WTC11 (cell line): Measurements from ENCODE around the gene UQCR11. TPM values are rescaled to one million over a fixed set of nuclear protein-coding genes. Genes with fewer than 3 reads are reported as not detected.

Experiments used
- ATAC-seq: fragments of 200-7000 bp; cut with Tn5 transposase; 2 replicates; pipeline ENCODE4 v1.10.0; 2021; ENCODE audit warnings: mild to moderate bottlenecking, moderate library complexity
- CTCF ChIA-PET: fragments of 300-600 bp; sonication (Branson Sonifier 250); formaldehyde crosslinking; loops from one replicate; lab custom pipeline; 2021; ENCODE audit warnings: antibody characterized with exemption; lab: Charles Lee
- POLR2A ChIA-PET: fragments of 350-600 bp; sonication (Branson Sonifier 250); formaldehyde crosslinking; loops from one replicate; lab custom pipeline; 2021; ENCODE audit warnings: antibody characterized with exemption; lab: Charles Lee
- DNase-seq: peaks from one replicate; pipeline ENCODE4 v3.0.0; 2021; ENCODE audit warnings: low spot score
- H3K27ac Mint-ChIP-seq: 2 replicates; pipeline ENCODE4 v1.8.0; 2021; ENCODE audit warnings: mixed read lengths
- H3K27me3 Mint-ChIP-seq: 2 replicates; pipeline ENCODE4 v1.8.0; 2021; ENCODE audit warnings: low read depth, mild to moderate bottlenecking, moderate library complexity, mixed read lengths
- H3K36me3 Mint-ChIP-seq: 2 replicates; pipeline ENCODE4 v1.8.0; 2021; ENCODE audit warnings: mixed read lengths
- H3K4me1 Mint-ChIP-seq: 2 replicates; pipeline ENCODE4 v1.8.0; 2022; ENCODE audit warnings: mixed read lengths
- H3K4me3 Mint-ChIP-seq: 2 replicates; pipeline ENCODE4 v1.8.0; 2021; ENCODE audit warnings: mild to moderate bottlenecking, moderate library complexity, mixed read lengths
- H3K9me3 Mint-ChIP-seq: 2 replicates; pipeline ENCODE4 v1.8.0; 2021; ENCODE audit warnings: mixed read lengths
- AFF4 ChIP-seq: sonication (generic); formaldehyde crosslinking; IDR thresholded peaks from 2 replicates; pipeline ENCODE4 v1.8.1; 2023; ENCODE audit warnings: mild to moderate bottlenecking, missing genetic modification reagents, borderline replicate concordance
- AR ChIP-seq: fragments of 250-450 bp; sonication (Bioruptor Pico); IDR thresholded peaks from 2 replicates; pipeline ENCODE4 v1.9.0; 2021; ENCODE audit warnings: mild to moderate bottlenecking
- FOXJ3 ChIP-seq: sonication (generic); formaldehyde crosslinking; IDR thresholded peaks from 2 replicates; pipeline ENCODE4 v1.9.0; 2021; ENCODE audit warnings: missing genetic modification reagents, mild to moderate bottlenecking, borderline replicate concordance
- KAT7 ChIP-seq: sonication (generic); formaldehyde crosslinking; IDR thresholded peaks from 2 replicates; pipeline ENCODE4 v1.8.1; 2023; ENCODE audit warnings: missing genetic modification reagents, mild to moderate bottlenecking, borderline replicate concordance
- MYBL2 ChIP-seq: sonication (generic); formaldehyde crosslinking; IDR thresholded peaks from 2 replicates; pipeline ENCODE4 v1.8.1; 2023; ENCODE audit warnings: mild to moderate bottlenecking, moderate library complexity, missing genetic modification reagents
- NR2C2 ChIP-seq: sonication (generic); formaldehyde crosslinking; IDR thresholded peaks from 2 replicates; pipeline ENCODE4 v1.8.0; 2022; ENCODE audit warnings: mild to moderate bottlenecking, missing genetic modification reagents
- SMAD4 ChIP-seq: sonication (generic); formaldehyde crosslinking; IDR thresholded peaks from 2 replicates; pipeline ENCODE4 v1.8.0; 2022; ENCODE audit warnings: mild to moderate bottlenecking, missing genetic modification reagents
- SOX15 ChIP-seq: fragments of 250-450 bp; sonication (Bioruptor Pico); IDR thresholded peaks from 2 replicates; pipeline ENCODE4 v1.9.0; 2021; ENCODE audit warnings: mild to moderate bottlenecking
- TEAD1 ChIP-seq: sonication (generic); formaldehyde crosslinking; IDR thresholded peaks from 2 replicates; pipeline ENCODE4 v1.8.0; 2022; ENCODE audit warnings: mild to moderate bottlenecking, missing genetic modification reagents
- USF1 ChIP-seq: sonication (generic); formaldehyde crosslinking; IDR thresholded peaks from 2 replicates; pipeline ENCODE4 v1.8.0; 2022; ENCODE audit warnings: mild to moderate bottlenecking, missing genetic modification reagents
- USF2 ChIP-seq: sonication (generic); formaldehyde crosslinking; IDR thresholded peaks from 2 replicates; pipeline ENCODE4 v1.8.1; 2023; ENCODE audit warnings: mild to moderate bottlenecking, missing genetic modification reagents, moderate library complexity
- ZBTB43 ChIP-seq: sonication (generic); formaldehyde crosslinking; IDR thresholded peaks from 2 replicates; pipeline ENCODE4 v1.8.1; 2023; ENCODE audit warnings: mild to moderate bottlenecking, missing genetic modification reagents
- ZNF138 ChIP-seq: sonication (generic); formaldehyde crosslinking; conservative IDR thresholded peaks from 2 replicates; pipeline ENCODE4 v1.8.1; 2022; ENCODE audit warnings: mild to moderate bottlenecking, moderate library complexity, missing genetic modification reagents
- ZNF416 ChIP-seq: fragments of 250-450 bp; sonication (Bioruptor Pico); IDR thresholded peaks from 2 replicates; pipeline ENCODE4 v1.9.0; 2021; ENCODE audit warnings: mild to moderate bottlenecking, inconsistent platforms
- total RNA-seq: library from RNA; stranded (reverse); gene quantifications from 3 replicates; pipeline ENCODE4 v1.2.3, GENCODE V29; 2021

UQCR11 gene
- total RNA-seq, 1 experiment from 2014 or later: 198 TPM

GRCh38 chr19:1622541-1622940 is 17.3 kb upstream of the UQCR11 start (continued):
- TF ChIP-seq SMAD4 (CRISPR knock-in tag): no peak
- TF ChIP-seq USF2 (CRISPR knock-in tag): no peak
- no peak for TF ChIP-seq SOX15 (CRISPR knock-in tag)
- no peak for TF ChIP-seq TEAD1 (CRISPR knock-in tag)
- TF ChIP-seq AFF4 (CRISPR knock-in tag): no peak
- TF ChIP-seq FOXJ3: no peak

- ATAC-seq (no peak), DNase-seq (no peak)
- no peak overlapping the region for H3K4me3 Mint-ChIP-seq
- H3K27me3 Mint-ChIP-seq: no peaks in the 10 kb centered on the region
- no peak overlapping the region for H3K27ac Mint-ChIP-seq
- peaks cover 33% of the 10 kb centered on the region for H3K36me3 Mint-ChIP-seq
- CTCF ChIA-PET: no interaction called here
- no peaks in the 10 kb centered on the region for H3K9me3 Mint-ChIP-seq
- H3K4me1 Mint-ChIP-seq: peaks cover 5% of the 10 kb centered on the region
- no peak for TF ChIP-seq ZNF138
- no peak for TF ChIP-seq NR2C2 (CRISPR knock-in tag)
- TF ChIP-seq ZNF416: no peak
- TF ChIP-seq ZBTB43 (CRISPR knock-in tag): no peak
- TF ChIP-seq, all 79 proteins: peak for 0
- POLR2A ChIA-PET: interaction anchor here (0.7 kb wide), 1 partner anchor 21 kb away, joined by 3 read pairs; no protein-coding TSS in a partner anchor
These were observed 16.7 kb upstream of the UQCR11 start for GRCh38 chr19:1622007-1622406.

GRCh38 chr19:1621574-1621973 is 16.3 kb upstream of the UQCR11 start:
- H3K4me3 Mint-ChIP-seq: no peak overlapping the region
- H3K27ac Mint-ChIP-seq: no peak overlapping the region
- no peak for ATAC-seq
- H3K4me1 Mint-ChIP-seq: peaks cover 5% of the 10 kb centered on the region
- ChIA-PET CTCF (no interaction called here), POLR2A (interaction anchor here (0.7 kb wide), 1 partner anchor 21 kb away, joined by 3 read pairs; no protein-coding TSS in a partner anchor)
- H3K9me3 Mint-ChIP-seq: no peaks in the 10 kb centered on the region
- no peak for DNase-seq
- no peaks in the 10 kb centered on the region for H3K27me3 Mint-ChIP-seq
- H3K36me3 Mint-ChIP-seq: peaks cover 38% of the 10 kb centered on the region
- TF ChIP-seq AR (CRISPR knock-in tag) (no peak), USF1 (CRISPR knock-in tag) (no peak), MYBL2 (no peak), KAT7 (no peak)
